ENCODE data around the gene CPED1.
"Not testable (repeated sequence)": the region's sequence is repeated elsewhere in the genome, so short reads cannot be mapped to it uniquely, and the experiment has no call there.

CPED1 gene

DNA sequence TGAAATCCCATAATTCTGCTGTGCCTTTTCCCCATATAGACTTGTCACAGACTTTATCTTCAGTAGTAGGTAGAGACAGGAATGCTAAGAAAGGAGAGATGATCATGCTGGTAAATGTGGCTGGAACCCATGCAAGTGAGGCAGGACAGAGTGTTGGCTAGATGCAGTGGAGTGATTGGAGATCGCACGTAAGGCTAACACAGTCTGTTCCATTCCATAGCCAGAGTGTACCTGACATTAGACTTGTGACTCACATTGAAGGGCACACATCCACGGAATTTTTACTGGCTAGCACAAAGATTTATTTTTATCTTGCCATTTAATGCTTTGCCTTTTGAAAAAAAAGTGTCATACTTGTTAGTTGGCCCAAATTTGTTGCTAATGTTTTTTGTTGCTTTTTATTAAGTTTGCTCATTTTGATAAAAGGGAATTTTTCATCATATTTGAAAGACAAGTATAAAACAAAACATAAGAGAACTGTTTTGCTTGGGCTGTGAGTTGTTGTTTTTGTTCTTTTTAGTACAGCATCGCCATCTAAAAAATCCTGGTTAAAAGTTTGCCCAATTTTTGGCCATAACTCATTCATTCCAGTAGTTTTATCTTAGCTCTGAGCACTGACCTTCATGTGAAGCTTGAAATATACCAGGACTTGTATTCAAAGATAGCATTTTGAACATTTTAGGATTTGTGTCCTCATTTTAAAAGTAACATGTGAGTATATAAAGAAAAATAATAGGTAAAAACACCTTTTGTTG is 81.0 kb downstream of the CPED1 start:
- DNase-seq (ENCODE audit: low read depth, low spot score) = no peak

GRCh38 chr7:121071132-121071531 is 82.6 kb downstream of the CPED1 start:
- DNase-seq (ENCODE audit: low read depth, low spot score) = no peak

DNA sequence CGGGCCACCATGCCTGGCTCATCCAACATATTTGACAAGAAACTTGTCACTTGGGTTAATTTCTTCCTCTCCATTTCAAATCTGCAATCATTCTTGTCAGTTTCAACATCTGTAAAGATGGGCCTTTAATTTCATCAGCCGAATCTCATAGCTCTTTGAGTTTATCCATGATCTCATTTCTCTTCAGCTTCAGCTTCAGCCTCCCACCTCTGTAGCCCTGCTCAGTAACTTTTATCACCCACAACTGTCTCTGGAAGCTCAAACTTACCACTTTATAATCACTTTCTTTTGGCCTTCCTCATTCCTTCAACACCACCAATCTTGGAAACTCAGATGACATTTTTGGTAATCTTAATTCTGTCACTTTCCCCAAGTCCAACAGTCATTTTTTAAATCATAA is 83.2 kb downstream of the CPED1 start:
- no peak for DNase-seq (ENCODE audit: low read depth, low spot score)

GRCh38 chr7:121072826-121073225 is 84.3 kb downstream of the CPED1 start:
- no peak for DNase-seq (ENCODE audit: low read depth, low spot score)

DNA sequence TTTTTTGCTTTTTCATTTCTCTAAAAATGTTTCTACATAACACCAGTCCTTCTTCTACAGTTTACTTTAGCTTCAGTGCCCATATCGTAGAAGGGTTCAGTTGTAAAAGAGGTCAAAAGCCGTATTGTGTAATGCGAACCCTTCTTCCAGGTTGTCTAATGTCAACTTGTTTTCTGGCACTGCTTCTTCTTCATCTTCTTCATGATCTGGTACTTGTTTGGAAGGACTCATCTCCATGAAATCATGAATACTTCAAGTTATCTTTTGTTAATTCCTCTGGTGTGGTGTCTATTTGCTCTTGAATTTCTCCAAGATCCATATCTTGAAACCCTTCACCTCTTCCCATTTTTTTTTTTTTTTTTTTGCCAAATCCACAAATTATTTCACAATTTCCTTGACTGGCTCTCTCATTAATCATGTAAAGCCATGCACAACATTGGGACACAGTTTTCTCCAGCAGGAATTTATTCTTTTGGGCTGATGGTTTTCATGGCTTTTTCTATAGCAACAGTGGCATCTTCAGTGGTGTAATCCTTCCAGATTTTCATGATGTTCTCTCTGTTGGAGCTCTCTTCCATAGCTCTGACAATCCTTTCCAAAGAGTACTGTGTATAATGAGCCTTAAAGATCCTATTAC is 85.1 kb downstream of the CPED1 start:
- no peak for DNase-seq (ENCODE audit: low read depth, low spot score)

DNA sequence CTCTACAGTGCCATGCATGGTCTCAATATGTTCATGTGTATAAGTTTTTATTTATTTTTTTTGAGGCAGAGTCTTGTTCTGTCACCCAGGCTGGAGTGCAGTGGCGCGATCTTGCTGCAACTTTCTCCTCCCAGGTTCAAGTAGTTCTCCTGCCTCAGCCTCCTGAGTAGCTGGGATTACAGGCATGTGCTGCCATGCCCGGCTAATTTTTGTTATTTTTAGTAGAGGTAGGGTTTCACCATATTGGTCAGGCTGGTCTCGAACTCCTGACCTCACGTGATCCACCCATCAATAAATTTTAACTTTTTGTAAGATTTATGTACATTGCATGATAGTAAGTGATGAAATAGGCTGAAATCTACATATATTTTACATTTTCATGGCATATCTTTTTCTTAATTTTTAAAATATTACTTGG is 86.9 kb downstream of the CPED1 start:
- DNase-seq (ENCODE audit: low read depth, low spot score) = not testable (repeated sequence)

DNA sequence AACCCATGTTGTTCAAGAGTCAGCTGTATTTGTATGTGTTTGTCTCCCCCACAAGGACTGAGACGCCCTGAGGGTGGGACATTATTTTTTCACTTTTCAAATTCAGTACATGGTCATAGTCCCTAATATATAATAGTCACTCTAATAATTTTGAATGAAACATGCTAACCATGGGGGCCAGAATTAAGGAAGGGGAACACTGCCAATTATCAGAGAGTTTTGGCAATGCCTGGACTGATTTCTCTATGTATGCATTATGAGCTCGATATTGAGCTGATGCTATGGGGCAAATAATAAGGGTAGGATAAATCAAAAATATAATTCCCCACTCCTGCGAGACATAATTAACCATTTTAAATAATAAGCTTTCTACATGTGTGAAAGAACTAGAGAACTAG is 87.4 kb downstream of the CPED1 start:
- DNase-seq (ENCODE audit: low read depth, low spot score) = no peak

DNA sequence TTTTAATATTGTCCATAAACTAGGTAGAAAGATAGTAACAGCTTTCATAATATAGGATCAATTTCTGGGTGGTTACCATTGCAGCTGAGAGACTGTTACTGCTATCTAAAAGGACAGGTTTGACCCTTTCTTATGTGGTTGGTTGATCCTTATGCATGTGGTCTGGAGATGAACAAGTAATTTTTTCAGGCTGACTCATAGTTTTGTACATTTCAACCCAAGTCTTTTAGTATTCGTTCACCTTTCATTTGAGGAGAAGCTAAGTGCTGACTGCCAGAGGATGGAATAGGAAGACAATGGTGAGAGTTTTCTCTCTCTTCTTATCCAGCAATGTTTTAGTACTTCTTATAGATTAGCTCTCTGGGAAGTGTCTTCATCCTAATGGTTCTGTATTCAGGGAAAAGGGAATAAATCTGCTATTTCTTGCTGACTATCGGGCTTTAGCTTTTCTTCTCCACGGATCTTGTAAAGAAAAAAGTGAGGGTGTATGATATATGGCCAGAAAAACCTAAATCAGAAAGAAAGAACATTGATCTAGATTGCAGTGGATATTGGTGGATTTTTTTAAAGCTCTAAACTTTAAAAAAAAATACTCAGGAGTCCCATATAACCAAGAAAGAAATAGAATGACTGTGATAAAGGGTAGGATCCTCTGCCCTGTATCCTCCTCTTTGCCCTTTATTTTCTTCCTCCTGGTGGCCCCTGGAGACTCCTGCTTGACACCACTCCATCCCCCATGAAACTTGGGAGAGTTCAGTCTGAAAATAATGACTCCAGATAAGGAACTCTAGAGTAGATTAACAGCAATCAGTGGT is 88.0 kb downstream of the CPED1 start:
- DNase-seq (ENCODE audit: low read depth, low spot score) = no peak

DNA sequence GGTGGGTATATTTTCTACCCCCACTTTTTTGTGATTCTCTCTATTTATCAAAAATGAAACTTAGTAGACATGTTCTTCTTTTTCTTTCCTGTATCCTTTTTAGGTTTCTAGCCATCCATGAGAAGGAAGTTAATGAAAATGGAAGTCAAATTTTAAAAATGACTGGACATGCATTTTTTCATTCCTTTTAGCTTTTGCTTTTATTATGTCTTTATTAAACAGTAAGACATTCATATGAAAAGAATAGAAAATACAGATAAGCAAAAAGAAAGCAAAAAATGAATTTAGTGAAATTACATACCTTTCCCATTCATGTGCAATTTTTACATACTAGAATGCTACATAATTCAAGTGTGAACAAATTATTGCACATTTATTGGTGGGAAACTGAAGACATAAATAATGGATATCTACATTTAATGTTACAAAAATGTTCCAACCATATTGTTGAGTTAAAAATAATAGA is 88.7 kb downstream of the CPED1 start:
- no peak for DNase-seq (ENCODE audit: low read depth, low spot score)

DNA sequence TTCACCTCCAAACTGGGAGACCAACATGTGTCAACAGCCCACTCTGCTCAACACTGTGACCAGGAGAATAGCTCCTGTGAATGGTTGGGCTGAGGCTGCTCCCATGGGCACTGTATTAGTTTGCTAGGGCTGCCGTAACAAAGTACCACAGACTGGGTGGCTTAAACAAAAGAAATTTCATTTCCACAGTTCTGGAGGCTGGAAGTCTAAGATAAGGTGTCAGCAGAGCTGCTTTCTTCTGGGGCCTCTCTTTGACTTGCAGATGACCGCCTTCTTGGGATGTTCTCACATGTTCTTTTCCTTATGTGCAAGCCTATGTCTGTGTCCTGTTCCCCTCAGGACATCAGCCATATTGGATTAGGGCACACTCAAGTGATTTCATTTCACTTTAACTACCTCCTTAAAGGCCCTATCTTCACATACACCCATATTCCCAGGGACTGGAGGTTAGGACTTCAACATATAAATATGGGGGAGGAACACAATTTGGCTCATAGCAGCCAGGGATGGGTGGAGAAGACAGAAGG is 90.3 kb downstream of the CPED1 start:
- no peak for DNase-seq (ENCODE audit: low read depth, low spot score)

DNA sequence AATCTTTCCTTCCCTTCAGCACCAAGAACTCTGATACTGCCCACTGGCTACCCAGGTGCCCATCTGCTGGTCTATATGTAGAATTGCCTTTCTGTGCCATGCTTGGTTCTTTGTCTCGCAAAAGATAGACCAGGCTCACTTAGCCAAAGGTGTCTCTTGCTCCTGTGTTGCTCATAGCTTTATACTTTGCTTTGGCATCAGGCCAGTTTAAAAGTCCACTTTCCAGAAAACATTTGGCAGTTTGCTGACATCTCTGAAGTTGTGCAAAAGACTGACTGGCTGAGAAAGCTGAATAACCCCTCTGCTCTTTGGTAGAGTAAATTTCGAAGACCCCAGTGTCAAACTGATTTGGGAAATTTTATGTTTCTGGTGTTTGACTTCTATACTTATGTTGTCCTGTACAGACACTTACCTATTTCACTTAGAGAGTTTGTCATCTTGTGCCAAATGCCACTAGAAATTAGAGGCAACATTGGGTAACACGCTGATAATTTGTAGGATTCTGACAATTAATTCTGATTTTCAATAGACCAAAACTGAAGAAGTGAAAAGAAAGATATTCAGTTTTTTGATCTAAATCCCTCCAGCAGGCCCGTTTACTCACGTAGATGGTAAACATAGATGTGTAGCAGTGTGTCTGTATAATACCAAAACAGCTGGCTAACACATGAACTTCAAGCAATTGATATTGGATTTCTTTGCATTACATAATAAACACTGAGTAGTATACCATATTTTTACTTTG is 91.1 kb downstream of the CPED1 start:
- DNase-seq (ENCODE audit: low read depth, low spot score) = no peak

DNA sequence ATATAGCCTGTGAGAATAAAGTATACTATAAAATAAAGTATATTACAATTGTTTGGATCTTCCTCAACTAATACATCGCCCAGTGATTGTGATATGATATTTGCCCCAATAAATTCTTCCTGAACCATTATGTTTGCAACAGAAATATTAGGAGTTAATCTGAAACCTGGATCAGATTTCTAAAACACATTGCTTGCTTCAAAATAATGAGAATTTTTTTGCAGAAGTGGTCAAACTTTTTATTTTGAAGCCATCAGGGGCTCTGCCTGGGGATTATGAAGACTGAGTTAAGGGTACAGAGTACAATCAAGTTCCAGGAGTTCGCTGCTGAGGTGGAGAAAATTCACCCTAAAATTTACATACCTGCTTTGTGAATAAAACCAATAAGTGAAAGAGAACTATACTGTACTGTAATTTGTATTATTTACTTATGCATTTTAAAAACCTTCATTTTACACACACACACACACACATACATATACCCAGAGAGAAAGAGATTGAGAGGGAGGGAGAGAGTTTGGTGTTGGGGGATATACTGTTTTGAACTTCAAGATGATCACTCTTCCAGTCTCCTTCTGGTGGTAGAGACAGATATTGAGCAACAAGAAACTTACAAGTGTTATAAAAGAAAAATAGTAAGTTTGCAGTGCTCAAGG is 91.9 kb downstream of the CPED1 start:
- DNase-seq (ENCODE audit: low read depth, low spot score) = no peak

GRCh38 chr7:121080913-121081326 is 92.4 kb downstream of the CPED1 start:
- no peak for DNase-seq (ENCODE audit: low read depth, low spot score)

DNA sequence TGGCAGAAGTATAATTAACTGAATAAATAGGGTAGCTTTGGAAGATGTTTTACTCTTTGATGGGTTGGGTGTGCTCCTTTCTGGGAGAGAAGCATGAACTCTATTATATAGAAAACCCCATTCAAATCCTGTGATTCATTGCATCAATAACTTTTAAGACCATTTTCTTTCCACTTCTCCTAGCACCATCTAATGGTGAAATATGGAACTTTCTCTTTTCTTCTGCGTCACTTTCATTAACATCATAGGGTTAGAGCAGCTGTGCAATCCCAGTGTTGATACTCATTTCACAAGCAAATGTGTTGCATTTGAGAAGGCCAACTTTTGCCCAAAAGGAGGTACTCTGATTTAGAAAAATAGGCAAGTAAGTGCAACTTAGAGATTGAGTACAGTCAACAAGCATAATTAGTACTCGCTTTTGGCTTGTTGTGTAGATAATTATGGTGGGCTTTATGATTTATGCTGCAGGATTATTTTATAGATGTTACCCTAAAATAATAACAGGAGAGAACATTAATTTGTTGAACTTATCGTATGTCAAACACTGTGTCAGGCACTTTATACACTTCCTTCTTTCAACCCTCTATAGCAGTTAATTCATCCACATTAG is 92.9 kb downstream of the CPED1 start:
- no peak for DNase-seq (ENCODE audit: low read depth, low spot score)

GRCh38 chr7:121082400-121083101 is 94.0 kb downstream of the CPED1 start:
- no peak for DNase-seq (ENCODE audit: low read depth, low spot score)

- DNase-seq (ENCODE audit: low read depth, low spot score) = no peak
Measured at GRCh38 chr7:121083138-121083789, 94.8 kb downstream of the CPED1 start.

DNA sequence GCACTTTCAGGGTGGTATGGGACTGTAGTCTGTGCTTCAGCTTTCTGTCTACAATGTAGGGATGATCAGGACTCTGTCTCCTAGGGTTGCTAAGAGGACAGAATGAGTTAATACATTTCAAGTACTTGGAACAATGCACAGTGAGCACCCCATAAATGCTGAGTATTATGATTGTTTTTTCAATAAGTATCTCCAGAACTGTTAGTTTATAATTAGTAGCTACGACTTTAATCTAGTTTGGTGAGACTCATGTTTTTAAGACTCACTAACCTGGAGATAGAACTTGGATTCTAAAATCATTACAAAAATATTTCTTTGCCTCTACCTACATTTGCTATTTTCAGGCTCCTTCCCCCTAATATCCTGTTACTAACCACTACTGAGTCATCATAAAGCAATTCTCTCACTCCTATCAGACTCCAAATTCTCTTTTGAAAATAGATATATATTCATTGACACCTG is 95.3 kb downstream of the CPED1 start:
- no peak for DNase-seq (ENCODE audit: low read depth, low spot score)

GRCh38 chr7:121084256-121084655 is 95.7 kb downstream of the CPED1 start:
- no peak for DNase-seq (ENCODE audit: low read depth, low spot score)

GRCh38 chr7:121084748-121085336 is 96.3 kb downstream of the CPED1 start:
- DNase-seq (ENCODE audit: low read depth, low spot score) = no peak

Data from iPS DF 19.7 (cell line).